GM15510 (cell line): ENCODE data around the gene PARD3.

ENCODE experiments used
- POLR2A ChIP-seq: IDR thresholded peaks from 3 replicates; pipeline ENCODE4 v1.6.1; 2011; ENCODE audit warnings: borderline replicate concordance; ENCODE audit not compliant: insufficient read length; ENCODE audit errors: extremely low read depth

The PARD3 gene

DNA sequence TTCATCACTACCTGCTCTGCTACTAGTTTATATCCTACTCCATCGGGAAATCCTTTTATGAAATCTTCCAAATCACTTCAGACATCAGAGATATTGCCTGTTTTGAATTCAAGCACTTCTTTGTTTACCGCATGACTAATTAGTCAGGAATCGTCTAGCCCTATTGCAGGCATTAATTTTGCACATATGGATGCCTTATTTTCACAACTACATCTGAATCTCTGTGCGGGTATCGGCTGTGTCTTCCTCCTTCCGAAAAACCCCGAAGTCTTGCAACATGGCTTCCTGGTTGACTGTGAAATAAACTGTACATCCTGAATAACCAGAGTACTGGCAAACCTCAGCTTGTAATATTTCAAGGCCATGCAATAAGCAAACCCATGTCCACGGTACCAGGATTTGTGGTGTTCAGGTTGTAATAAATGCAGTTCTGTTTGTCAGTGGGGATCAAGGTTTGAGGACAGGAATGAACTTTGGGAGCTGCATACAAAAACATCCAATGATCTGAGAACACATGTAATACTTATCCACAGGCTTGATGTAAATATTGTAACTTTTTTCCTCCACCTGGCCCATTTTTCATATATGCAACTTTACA is 642.1 kb downstream of the PARD3 start:
- no peak for TF ChIP-seq POLR2A

DNA sequence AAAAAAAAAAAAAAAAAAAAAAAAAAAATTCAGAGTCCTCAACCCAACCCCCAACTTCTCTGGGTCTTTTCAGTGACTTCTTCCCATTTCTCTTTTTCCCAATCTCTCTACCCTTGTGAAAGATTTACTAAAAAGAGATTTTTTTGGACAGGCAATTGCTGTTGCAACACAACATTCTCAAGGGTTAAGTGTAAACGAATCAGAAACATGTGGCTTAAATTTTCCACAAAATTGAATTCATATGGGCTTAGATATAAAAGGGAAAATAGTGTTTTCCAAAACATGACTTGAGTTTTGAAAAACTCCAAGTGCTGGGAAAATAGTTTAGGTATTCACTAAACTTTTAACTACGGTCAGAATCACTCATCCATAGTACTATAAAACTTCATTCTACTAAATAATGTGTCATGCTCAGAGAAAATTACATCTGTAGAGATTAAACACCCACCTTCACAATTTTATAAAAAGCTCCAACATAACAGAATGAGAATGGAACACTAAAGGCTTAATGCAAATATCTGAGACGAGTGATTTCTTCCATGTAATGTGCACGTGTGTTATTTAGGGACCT is 643.1 kb downstream of the PARD3 start:
- TF ChIP-seq POLR2A = no peak

DNA sequence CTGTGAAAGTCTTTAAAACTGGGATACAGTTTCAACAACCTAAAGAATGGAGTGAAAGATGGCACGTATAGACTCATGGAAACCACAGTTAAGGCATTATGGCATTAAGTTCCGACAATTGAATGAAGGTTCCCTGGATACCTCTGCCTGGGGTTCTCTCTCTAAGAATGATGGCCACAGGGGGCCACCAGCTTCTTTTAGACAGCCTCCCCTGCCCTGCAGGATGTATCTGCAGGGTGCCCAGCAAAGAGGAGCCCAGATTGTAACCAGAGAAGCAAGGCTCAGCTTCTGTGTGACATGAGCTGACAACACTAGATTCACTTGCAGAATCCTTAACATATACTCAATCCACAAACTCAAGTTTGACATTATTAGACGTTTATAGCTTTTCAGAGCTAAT is 645.4 kb downstream of the PARD3 start:
- TF ChIP-seq POLR2A = no peak

DNA sequence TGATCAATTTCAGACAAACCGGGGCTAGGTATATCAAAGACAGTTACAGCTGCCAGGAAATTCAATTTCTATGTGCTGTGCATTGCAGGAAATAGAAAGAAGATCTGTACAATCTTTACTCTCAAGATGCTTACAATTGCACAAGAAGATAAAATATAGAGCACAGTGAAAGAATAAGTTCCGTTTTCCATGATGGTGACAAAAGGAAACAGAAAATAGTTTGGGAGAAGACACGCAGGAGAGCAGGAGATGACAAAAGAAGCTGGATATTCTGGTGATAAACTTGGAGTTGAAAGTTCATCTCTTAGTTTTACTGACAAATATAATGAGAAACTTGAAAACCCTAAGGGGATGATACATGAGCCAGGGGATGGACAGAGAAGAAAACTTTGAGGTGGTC is 646.0 kb downstream of the PARD3 start:
- no peak for TF ChIP-seq POLR2A

DNA sequence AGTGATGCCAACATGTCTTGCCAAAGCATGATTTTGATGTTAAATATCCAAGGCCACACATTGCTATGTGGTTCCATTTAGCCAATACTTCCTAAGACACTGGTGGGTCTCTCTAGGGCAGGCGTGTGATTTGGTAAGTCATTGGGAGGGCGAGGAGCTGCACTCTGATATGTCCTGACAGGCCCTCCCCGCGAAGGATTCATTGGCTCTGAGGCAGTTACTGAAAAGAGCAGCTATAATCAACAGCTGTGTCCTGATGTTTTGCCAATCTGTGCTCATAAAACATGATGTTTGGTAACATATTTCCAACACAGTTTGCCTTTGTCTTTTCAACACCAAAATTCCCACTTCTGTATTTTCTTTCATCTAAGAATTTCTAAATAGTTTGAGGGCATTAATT is 646.7 kb downstream of the PARD3 start:
- TF ChIP-seq POLR2A = no peak

DNA sequence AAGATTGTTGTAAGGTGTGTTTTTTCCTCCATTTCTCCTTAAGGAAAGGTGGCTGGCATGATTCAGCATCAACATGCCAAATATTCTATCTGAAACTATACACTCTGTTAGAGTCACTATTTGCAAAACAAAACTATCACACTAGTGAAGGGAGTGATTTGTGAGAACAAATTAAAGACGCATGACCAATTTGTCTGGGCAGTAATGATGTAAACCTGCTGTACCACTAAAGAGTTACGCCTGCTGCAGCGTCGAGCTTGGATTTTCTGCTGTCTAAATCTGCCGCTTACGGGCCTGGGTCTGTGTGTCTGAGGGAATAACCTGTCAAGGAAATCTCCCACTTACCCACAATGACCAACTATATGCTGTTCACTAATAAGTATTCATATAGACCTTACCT is 648.3 kb downstream of the PARD3 start:
- no peak for TF ChIP-seq POLR2A

DNA sequence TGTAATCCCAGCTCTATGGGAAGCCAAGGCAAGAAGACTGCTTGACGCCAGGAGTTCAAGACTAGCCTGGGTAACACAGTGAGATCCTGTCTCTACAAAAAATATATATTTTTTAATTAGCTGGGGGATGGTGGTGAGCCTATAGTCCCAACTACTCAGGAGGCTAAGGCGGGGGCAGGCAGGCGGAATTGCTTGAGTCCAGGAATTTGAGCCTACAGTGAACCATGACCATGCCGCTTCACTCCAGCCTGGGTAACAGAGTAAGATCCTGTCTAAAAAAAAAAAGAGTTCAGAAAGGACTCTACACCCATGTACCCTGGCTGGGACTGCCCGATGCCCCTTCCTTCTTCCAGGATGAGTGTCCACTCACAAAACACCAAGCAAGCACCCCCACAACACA is 648.7 kb downstream of the PARD3 start:
- no peak for TF ChIP-seq POLR2A

DNA sequence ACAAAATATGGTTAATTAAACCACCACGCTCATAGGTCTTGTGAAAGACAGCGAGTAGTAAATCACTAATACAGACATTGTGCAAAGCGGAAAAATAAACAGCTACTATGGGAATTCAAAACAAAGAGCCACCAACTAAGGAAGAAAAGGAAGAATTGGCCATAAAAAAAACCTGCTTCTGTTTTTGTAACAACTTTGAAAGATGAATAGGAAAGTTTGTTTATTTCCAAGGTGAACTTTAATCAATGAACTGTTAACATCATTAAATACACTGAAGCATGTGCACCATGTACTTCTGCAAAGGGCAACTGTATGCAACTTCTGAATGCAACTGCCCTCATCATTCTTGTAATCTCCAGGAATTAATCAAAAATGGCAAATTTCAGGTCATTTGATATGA is 651.1 kb downstream of the PARD3 start:
- no peak for TF ChIP-seq POLR2A

DNA sequence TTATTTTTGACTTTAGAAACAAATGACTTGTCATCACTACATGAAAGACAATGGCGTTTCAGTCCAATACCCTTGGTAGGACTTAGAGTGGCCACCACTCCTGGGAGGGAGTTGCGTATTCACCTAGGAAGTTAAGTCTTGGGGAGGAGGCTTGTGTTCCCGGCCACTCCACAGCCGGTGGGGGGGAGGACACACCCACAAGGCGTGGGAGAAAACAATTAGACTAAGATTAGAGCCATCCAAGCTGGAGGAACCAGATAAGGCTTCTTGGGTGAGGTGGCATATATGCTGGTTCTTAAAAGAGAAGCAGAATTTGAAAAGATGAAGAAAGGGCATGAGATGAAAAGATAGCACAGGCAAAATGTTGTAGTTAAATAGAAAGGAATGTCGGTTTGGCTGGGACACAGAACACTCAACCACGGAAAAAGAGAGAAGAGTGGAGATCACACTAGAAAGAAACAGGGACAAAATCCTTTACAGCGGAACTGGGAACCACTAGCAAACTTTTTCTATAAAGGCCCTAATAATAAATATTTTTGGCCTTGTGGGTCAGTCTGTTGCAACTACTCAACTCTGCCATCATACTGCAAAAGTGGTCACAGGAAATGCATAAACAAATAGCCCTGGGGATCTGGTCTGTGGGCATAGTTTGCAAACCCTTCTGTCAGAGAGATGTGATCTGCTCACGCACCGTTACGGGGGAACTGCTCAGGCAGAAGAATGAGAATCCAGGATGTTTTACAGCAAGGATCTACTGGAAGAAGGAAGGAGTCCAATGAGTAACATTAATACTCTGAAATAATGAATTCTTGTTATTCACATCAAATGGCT is 651.8 kb downstream of the PARD3 start:
- TF ChIP-seq POLR2A = no peak

DNA sequence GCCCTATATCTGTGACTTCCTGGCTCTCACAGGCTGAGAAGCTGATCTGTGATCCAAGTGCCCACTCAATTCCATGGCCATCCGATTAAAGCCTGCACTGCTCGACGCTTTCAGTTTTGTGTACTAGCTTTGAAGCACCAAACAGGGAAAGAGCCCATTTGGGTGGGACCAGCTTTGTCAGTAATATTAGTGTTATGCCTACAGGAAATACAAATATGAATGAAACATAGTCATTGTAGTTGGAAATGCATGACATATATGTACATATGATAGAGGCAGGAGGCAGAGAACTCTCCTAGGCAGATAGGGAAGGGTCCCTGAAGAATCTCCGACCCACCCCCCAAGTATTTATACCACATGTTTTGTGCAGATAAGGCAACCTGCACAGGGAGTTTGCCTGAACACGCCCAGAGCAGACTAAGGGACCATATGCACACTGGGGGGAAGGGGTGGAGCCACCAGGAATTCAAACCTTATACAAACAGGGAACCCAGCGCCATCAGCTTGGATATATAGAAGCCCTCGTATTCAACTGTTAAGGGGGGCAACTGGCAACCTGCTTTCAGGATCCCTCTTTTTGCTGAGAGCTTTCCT is 653.2 kb downstream of the PARD3 start:
- TF ChIP-seq POLR2A = no peak

DNA sequence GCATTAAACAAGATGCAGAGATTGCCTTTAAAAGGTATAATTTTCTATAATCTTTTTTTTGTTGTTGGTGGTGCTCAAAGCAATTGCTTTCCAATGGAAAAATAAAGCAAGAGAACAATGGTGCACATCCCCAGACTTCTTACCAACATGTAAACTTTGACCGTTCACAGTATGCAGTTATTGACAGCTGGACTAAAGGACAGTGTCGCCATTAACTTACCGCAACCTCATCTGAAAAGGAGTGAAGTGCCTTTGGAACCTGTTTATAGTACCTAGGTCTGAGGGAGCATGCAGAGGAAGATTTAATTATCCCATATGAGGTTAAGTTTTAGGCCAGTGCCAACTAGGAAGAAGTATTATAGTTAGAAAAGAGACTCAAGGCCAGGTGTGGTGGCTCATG is 654.5 kb downstream of the PARD3 start:
- TF ChIP-seq POLR2A = no peak

DNA sequence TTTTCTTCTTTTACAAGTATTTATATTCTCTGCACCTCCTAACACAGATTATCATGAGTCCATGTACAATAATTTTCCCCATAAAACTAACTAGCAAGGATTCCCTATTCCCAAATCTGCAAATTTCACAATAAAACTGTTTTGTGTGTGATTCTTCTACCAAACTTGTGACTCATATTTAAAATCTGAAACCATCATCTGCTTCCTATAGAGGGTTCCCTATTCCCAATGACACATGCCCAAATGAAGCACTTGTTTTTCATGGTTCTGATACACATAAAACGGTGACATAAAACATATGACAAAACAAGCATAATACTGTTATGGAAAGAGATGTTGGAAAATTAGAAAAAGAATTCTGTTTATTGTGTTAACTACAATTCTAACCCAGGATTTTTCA is 657.6 kb downstream of the PARD3 start:
- TF ChIP-seq POLR2A = no peak

DNA sequence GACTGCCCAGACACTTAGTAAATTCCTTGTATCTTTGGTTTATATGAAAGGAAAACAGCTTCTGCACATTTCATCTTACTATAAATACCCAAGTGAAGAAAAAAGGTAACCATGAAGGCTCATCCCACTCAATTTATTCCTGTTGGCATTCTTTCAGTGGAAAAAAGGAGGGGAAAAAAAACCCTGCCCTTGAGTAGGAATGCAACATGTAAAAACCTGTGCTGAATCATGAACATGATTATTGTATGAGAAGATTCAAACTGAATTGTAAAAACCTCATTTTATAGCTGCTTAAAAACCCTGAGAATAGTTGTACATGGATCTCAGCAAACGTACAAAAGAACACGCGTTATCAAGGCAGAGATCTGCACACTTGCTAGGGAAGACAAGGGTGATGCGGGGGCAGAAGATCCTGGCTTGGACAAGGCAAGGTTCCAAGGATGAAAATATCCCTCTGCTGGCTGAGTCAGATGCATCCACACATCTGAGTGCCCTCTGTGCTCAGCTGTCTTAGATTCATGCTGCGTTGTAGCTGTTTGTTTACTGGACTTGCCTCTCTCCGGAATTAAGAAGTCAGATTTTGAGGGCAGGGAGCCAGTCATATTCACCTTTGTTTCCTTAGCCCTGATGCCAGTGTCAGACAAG is 658.2 kb downstream of the PARD3 start:
- no peak for TF ChIP-seq POLR2A

DNA sequence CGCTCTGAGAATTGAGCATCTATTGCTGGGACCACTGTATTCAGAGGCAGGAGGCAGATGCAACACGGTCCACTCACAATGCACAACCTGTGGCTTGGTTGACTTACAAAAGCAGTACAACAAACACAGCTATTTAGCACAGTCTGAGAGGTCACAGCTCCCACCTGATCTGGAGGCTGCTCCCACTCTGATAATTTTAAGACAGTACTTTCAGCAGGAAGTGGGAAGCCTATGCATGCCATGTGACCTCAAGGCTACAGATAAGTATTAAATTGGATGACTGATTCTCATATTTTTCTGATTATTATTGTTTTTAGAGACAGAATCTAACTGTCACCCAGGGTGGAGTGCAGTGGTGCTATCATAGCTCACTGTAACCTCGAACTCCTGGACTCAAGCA is 659.3 kb downstream of the PARD3 start:
- TF ChIP-seq POLR2A = no peak

DNA sequence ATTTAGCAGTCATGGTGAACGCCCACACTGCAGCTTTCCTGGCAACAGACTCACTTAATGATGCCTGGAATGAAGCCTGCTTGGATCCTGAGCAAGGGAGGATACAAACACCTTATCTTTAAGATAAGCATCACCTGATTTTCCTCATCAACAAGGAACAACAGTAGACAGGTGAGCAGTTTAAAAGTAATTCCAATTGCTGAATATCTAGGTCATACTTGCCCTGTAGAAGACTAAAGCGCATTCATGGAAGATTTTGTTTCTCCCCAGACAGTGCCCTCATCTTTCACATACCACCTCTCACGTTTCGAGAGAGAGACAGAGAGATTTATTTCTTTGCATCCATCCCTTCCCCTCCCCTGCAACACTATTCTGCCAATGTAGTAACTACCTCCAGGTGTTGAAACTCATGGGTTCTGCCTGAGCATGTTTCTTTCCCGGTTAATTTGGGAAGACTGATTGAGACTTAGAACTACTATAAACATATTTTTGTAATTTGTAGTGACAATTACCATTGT is 660.7 kb downstream of the PARD3 start:
- TF ChIP-seq POLR2A = no peak
